GM18520 (cell line): Measurements from ENCODE around the gene HFE.

ENCODE experiments used
- ATAC-seq: cut with Tn5 transposase; IDR thresholded peaks from one replicate; pipeline ENCODE4 v1.9.1; 2021; ENCODE audit not compliant: unreplicated experiment

The HFE gene

GRCh38 chr6:26130581-26131249, 43.5 kb downstream of the HFE start:
- no peak for ATAC-seq

GRCh38 chr6:26131618-26132017, 44.4 kb downstream of the HFE start:
- ATAC-seq: no peak

GRCh38 chr6:26133730-26134129, 46.5 kb downstream of the HFE start:
- no peak for ATAC-seq

- ATAC-seq: no peak
Observed at GRCh38 chr6:26136321-26136720, 49.1 kb downstream of the HFE start.

- ATAC-seq: no peak
Observed at GRCh38 chr6:26140254-26140966, 53.2 kb downstream of the HFE start.

- no peak for ATAC-seq
Observed at GRCh38 chr6:26140967-26141294, 53.7 kb downstream of the HFE start.

- ATAC-seq: no peak
Observed at GRCh38 chr6:26141378-26141904, 54.2 kb downstream of the HFE start.

- ATAC-seq: no peak
Observed at GRCh38 chr6:26142026-26142425, 54.8 kb downstream of the HFE start.
